A549 treated with AZD9567 at 1 μM for 4 hours (cell line): Measurements from ENCODE around the gene ZNF630. TPM values are rescaled to one million over a fixed set of nuclear protein-coding genes. Genes with fewer than 3 reads are reported as not detected.

Experiments used
- total RNA-seq: library from RNA; stranded (reverse); fragments of 200-300 nt; extraction: Qiagen RNA extraction; gene quantifications from 5 replicates; pipeline ENCODE4 v1.2.3, GENCODE V29; 2022; ENCODE audit not compliant: insufficient read depth

The ZNF630 gene
- 0.17 to 0.22 TPM (median 0.19 TPM) in 4 of 5 replicates, not detected in the other for total RNA-seq

DNA sequence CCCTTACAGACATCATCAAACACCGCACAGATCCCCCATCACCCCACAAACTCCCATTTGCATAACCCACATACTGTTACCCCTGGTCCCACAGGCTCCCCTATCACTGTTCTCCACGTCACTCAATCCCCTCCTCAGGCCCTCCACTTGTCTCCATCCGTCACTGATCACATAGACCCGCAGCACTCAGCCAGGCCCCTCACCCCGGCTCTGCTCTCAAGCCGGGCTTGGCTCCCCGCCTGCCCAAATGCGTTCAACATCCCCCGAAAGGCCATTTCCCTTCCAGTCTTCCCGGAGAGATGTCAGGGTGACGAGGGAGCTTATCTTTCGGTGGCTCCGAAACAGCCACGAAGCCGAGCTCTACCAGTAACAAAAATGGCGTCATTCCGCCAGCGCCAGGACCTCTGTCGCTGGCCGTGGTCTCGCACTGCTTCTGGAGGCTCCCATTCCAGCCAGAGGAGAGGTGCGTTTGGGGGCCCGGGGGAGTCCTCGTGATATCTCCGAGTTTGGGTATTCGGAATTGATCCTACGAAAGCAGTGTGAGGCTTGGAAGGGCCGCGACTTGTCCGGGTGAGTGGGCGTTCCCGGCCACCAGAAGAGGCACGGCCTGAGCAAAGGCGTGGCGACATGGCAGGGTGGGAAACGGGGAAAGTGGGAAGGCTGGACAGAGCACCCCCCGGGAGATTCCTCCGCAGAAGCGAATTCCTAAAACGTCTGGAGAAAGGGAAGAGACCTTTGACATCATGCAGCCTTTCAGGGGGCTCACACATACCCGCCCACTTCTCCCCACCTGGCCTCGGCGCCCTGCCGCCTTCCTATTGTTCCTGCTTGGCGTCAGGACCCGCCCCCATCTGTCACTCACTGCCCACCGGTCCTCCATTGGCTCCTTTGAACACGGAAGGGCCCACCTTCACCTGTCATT lies at the start of gene ZNF630:
ZNF630 (minus strand) TSS at position 577 of the 922 bp plus-strand sequence. CDS start 4,754 bp downstream, outside the sequence.

Other genes with a start within 250 kb of the ZNF630 start
- gene ZNF81, start 234.7 kb downstream of the ZNF630 start, total RNA-seq: 3.3 to 6.9 TPM (median 5.8 TPM) in 5 replicates
- gene ZNF182, start 67.7 kb downstream of the ZNF630 start, total RNA-seq: 1.1 to 3.4 TPM (median 3.3 TPM) in 5 replicates
- not detected in 5 replicates for gene SPACA5, start 64.7 kb downstream of the ZNF630 start, total RNA-seq
- not detected in 5 replicates for gene SPACA5B, start 59.0 kb upstream of the ZNF630 start, total RNA-seq
- not detected in 5 replicates for gene SSX5, start 125.2 kb upstream of the ZNF630 start, total RNA-seq
- gene SSX1, start 183.8 kb upstream of the ZNF630 start, total RNA-seq: not detected in 5 replicates